Measurements from ENCODE around the gene TLDC2. TPM values are rescaled to one million over a fixed set of nuclear protein-coding genes. Genes with fewer than 3 reads are reported as not detected.

The TLDC2 gene
- total RNA-seq, 2 donors from 2014 or later, result 0.18 to 0.24 TPM

GRCh38 chr20:36866164-36866563, 9.8 kb upstream of the TLDC2 start:
- Mint-ChIP-seq H3K4me3 (no peak overlapping the region), H3K27ac (peak overlapping the region; percentile 38), H3K9me3 (no peaks in the 10 kb centered on the region), H3K4me1 (peaks cover 19% of the 10 kb centered on the region), H3K36me3 (ENCODE audit: low read depth) (no peaks in the 10 kb centered on the region), H3K27me3 (ENCODE audit: insufficient read depth) (no peaks in the 10 kb centered on the region)
- Histone ChIP-seq H3K27ac (ENCODE audit: low read depth, low read length) (no peak overlapping the region), H3K4me1 (ENCODE audit: control insufficient read depth, insufficient read depth, low read length) (peaks cover 9% of the 10 kb centered on the region), H3K4me3 (ENCODE audit: low read length) (no peak overlapping the region), H3K9ac (ENCODE audit: extremely low read depth, low read length, poor library complexity, severe bottlenecking) (no peak overlapping the region), H3K36me3 (ENCODE audit: control insufficient read depth, insufficient read depth, low read length) (no peaks in the 10 kb centered on the region), H3K27me3 (ENCODE audit: control insufficient read depth, insufficient read depth, low read length, poor library complexity, severe bottlenecking) (no peaks in the 10 kb centered on the region), H3K9me3 (ENCODE audit: control insufficient read depth, low read length) (no peaks in the 10 kb centered on the region)
- no peak for DNase-seq
- WGBS, 2 experiments (ENCODE audit: insufficient coverage in 1 of 2, insufficient read length in 1 of 2), result 94 to 95% methylated on average over 7 of the region's 7 CpGs
- TF ChIP-seq CTCF (conservative IDR thresholded peaks at IDR 0.05), result no peak

DNA sequence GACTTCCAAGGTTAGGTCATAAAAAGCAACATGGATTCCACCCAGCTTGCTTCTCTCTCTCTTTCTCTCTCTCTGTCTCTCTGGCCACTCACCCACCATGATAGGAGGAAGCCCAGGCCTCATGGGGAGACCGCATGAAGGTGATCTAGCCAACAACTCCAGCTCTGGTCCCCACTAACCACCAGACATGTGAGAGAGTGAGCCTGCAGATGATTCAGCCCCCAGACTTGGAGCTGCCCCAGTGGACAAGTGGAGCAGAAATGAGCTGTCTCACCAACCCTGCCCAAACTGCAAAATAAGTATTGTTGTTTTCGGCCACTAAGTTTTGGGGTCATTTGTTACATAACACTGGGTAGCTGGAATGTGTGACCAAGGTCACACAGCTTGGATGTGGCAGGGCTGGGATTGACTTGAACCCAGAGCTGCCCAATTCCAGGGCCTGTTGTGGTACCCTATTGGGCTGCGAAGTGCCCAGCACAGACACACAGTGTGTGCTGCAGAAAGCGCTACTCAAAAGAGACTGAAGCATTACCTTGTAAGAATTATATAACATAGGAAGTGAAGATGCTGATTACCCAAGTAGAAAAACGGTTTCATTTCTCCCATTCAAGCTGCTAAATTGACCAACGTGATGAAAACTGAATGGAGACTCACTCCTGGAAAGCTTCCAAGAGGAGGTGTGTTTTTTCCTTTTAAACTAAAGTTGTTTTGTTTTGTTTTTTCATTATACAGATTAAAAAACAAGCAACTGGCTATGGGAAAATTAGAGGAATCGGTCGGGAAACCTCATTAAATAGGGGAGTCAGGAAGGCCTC, 9.1 kb upstream of the TLDC2 start:
- H3K27ac ChIP-seq (ENCODE audit: low read depth, low read length), result no peak overlapping the region
- Mint-ChIP-seq H3K9me3 (no peaks in the 10 kb centered on the region), H3K4me3 (no peak overlapping the region), H3K36me3 (ENCODE audit: low read depth) (no peaks in the 10 kb centered on the region), H3K27ac (no peak overlapping the region), H3K4me1 (peaks cover 12% of the 10 kb centered on the region), H3K27me3 (ENCODE audit: insufficient read depth) (no peaks in the 10 kb centered on the region)
- 92 to 96% methylated on average over 4 to 8 of the region's 8 CpGs for WGBS, 2 experiments (ENCODE audit: insufficient coverage in 1 of 2, insufficient read length in 1 of 2)
- no peak overlapping the region for H3K4me3 ChIP-seq (ENCODE audit: low read length)
- H3K9ac ChIP-seq (ENCODE audit: extremely low read depth, low read length, poor library complexity, severe bottlenecking), result no peak overlapping the region
- H3K4me1 ChIP-seq (ENCODE audit: control insufficient read depth, insufficient read depth, low read length), result peaks cover 2% of the 10 kb centered on the region
- H3K9me3 ChIP-seq (ENCODE audit: control insufficient read depth, low read length), result no peaks in the 10 kb centered on the region
- no peak for TF ChIP-seq CTCF (conservative IDR thresholded peaks at IDR 0.05)
- DNase-seq, result no peak
- no peaks in the 10 kb centered on the region for H3K27me3 ChIP-seq (ENCODE audit: control insufficient read depth, insufficient read depth, low read length, poor library complexity, severe bottlenecking)
- H3K36me3 ChIP-seq (ENCODE audit: control insufficient read depth, insufficient read depth, low read length), result no peaks in the 10 kb centered on the region

- H3K4me1 Mint-ChIP-seq, result no peaks in the 10 kb centered on the region
- no peak overlapping the region for H3K27ac Mint-ChIP-seq
- Histone ChIP-seq H3K27me3 (ENCODE audit: control insufficient read depth, insufficient read depth, low read length, poor library complexity, severe bottlenecking) (no peaks in the 10 kb centered on the region), H3K9me3 (ENCODE audit: control insufficient read depth, low read length) (no peaks in the 10 kb centered on the region), H3K9ac (ENCODE audit: extremely low read depth, low read length, poor library complexity, severe bottlenecking) (no peak overlapping the region), H3K4me3 (ENCODE audit: low read length) (no peak overlapping the region), H3K27ac (ENCODE audit: low read depth, low read length) (no peak overlapping the region), H3K36me3 (ENCODE audit: control insufficient read depth, insufficient read depth, low read length) (no peaks in the 10 kb centered on the region), H3K4me1 (ENCODE audit: control insufficient read depth, insufficient read depth, low read length) (no peaks in the 10 kb centered on the region)
- TF ChIP-seq CTCF (conservative IDR thresholded peaks at IDR 0.05), result no peak
- H3K27me3 Mint-ChIP-seq (ENCODE audit: insufficient read depth), result no peaks in the 10 kb centered on the region
- no peak overlapping the region for H3K4me3 Mint-ChIP-seq
- H3K9me3 Mint-ChIP-seq, result no peaks in the 10 kb centered on the region
- 73 to 81% methylated on average over 10 to 16 of the region's 16 CpGs for WGBS, 2 experiments (ENCODE audit: insufficient coverage in 1 of 2, insufficient read length in 1 of 2)
- DNase-seq, result no peak
- H3K36me3 Mint-ChIP-seq (ENCODE audit: low read depth), result no peaks in the 10 kb centered on the region
These were observed 4.0 kb upstream of the TLDC2 start for GRCh38 chr20:36871640-36872570.
